Measurements from ENCODE around the gene SDSL. TPM values are rescaled to one million over a fixed set of nuclear protein-coding genes. Genes with fewer than 3 reads are reported as not detected.

SDSL gene
- polyA plus RNA-seq, 1 donor (not counting 4 experiments of a cell fraction or from before 2014, with no cell fraction given) = 1.9 TPM

- DNase-seq (ENCODE audit: low read depth, low spot score) (no peak), FAIRE-seq (no peak)
- H3K36me3 ChIP-seq (ENCODE audit: control insufficient read depth in 2 of 2, extremely low read depth in 1 of 2, insufficient read depth in 2 of 2, low read length in 2 of 2) = no peaks in the 10 kb centered on the region
- H3K27me3 ChIP-seq (ENCODE audit: control insufficient read depth, extremely low read depth, insufficient read depth, low read length) = no peaks in the 10 kb centered on the region
- no peak overlapping the region for H2AFZ ChIP-seq (ENCODE audit: control insufficient read depth, low read length)
- no peaks in the 10 kb centered on the region for H3K79me2 ChIP-seq (ENCODE audit: control insufficient read depth, insufficient read depth, low read length)
- dilution Hi-C loops (cut with MboI; ENCODE audit: extremely low pct_ligation_motif_present, low sequenced_read_pairs) = no loop called here
- no peak overlapping the region for H3K9ac ChIP-seq (ENCODE audit: control insufficient read depth, extremely low read depth, insufficient read depth, low read length)
- peaks cover 12% of the 10 kb centered on the region for H3K4me1 ChIP-seq (ENCODE audit: control insufficient read depth, extremely low read depth, insufficient read depth, low read length)
- no peaks in the 10 kb centered on the region for H4K20me1 ChIP-seq (ENCODE audit: control insufficient read depth, extremely low read depth, insufficient read depth, low read length)
- H3K9me1 ChIP-seq (ENCODE audit: control insufficient read depth, extremely low read depth, insufficient read depth, low read length) = no peaks in the 10 kb centered on the region
- H3K27ac ChIP-seq (ENCODE audit: control insufficient read depth, insufficient read depth, low read length) = no peak overlapping the region
- no peak overlapping the region for H3K4me3 ChIP-seq (ENCODE audit: control insufficient read depth in 2 of 3, extremely low read depth in 1 of 3, insufficient read depth in 2 of 3, low read depth in 1 of 3, low read length in 3 of 3)
- no peaks in the 10 kb centered on the region for H3K9me3 ChIP-seq (ENCODE audit: control insufficient read depth, low read depth, low read length)
- TF ChIP-seq EZH2 (IDR thresholded peaks at IDR 0.05; ENCODE audit: low read length) = no peak
- TF ChIP-seq CTCF (optimal IDR thresholded peaks at IDR 0.05 in 1 of 3, IDR thresholded peaks at IDR 0.05 in 1 of 3, conservative IDR thresholded peaks at IDR 0.05 in 1 of 3; ENCODE audit: extremely low read depth in 1 of 3, insufficient read depth in 2 of 3, low read length in 3 of 3) = no peak
- no peak overlapping the region for H3K4me2 ChIP-seq (ENCODE audit: control insufficient read depth, extremely low read depth, insufficient read depth, low read depth, low read length)
Observed at GRCh38 chr12:113425960-113426453, 3.8 kb downstream of the SDSL start.

- no peak overlapping the region for H3K9ac ChIP-seq (ENCODE audit: control insufficient read depth, extremely low read depth, insufficient read depth, low read length)
- DNase-seq (ENCODE audit: low read depth, low spot score) = no peak
- FAIRE-seq = no peak
- H4K20me1 ChIP-seq (ENCODE audit: control insufficient read depth, extremely low read depth, insufficient read depth, low read length) = no peaks in the 10 kb centered on the region
- TF ChIP-seq EZH2 (IDR thresholded peaks at IDR 0.05; ENCODE audit: low read length) (no peak), CTCF (optimal IDR thresholded peaks at IDR 0.05 in 1 of 3, IDR thresholded peaks at IDR 0.05 in 1 of 3, conservative IDR thresholded peaks at IDR 0.05 in 1 of 3; ENCODE audit: extremely low read depth in 1 of 3, insufficient read depth in 2 of 3, low read length in 3 of 3) (no peak)
- dilution Hi-C loops (cut with MboI; ENCODE audit: extremely low pct_ligation_motif_present, low sequenced_read_pairs) = no loop called here
- no peak overlapping the region for H3K4me2 ChIP-seq (ENCODE audit: control insufficient read depth, extremely low read depth, insufficient read depth, low read depth, low read length)
- no peak overlapping the region for H3K4me3 ChIP-seq (ENCODE audit: control insufficient read depth in 2 of 3, extremely low read depth in 1 of 3, insufficient read depth in 2 of 3, low read depth in 1 of 3, low read length in 3 of 3)
- no peaks in the 10 kb centered on the region for H3K36me3 ChIP-seq (ENCODE audit: control insufficient read depth in 2 of 2, extremely low read depth in 1 of 2, insufficient read depth in 2 of 2, low read length in 2 of 2)
- no peak overlapping the region for H3K27ac ChIP-seq (ENCODE audit: control insufficient read depth, insufficient read depth, low read length)
- no peaks in the 10 kb centered on the region for H3K9me1 ChIP-seq (ENCODE audit: control insufficient read depth, extremely low read depth, insufficient read depth, low read length)
- H3K4me1 ChIP-seq (ENCODE audit: control insufficient read depth, extremely low read depth, insufficient read depth, low read length) = peaks cover under 1% of the 10 kb centered on the region
- no peaks in the 10 kb centered on the region for H3K79me2 ChIP-seq (ENCODE audit: control insufficient read depth, insufficient read depth, low read length)
- H2AFZ ChIP-seq (ENCODE audit: control insufficient read depth, low read length) = no peak overlapping the region
- H3K9me3 ChIP-seq (ENCODE audit: control insufficient read depth, low read depth, low read length) = no peaks in the 10 kb centered on the region
- H3K27me3 ChIP-seq (ENCODE audit: control insufficient read depth, extremely low read depth, insufficient read depth, low read length) = no peaks in the 10 kb centered on the region
Observed at GRCh38 chr12:113427882-113428281, 5.7 kb downstream of the SDSL start.
